A673 (cell line): Measurements from ENCODE around the gene SMIM20.

ENCODE experiments used
- EZH2 ChIP-seq: fragments of 200-600 bp; sonication (generic); IDR thresholded peaks from 2 replicates; pipeline ENCODE4 v1.6.1; 2017; ENCODE audit warnings: borderline replicate concordance, low read depth, mild to moderate bottlenecking, mixed read lengths, antibody characterized with exemption, low read length; ENCODE audit not compliant: poor library complexity, severe bottlenecking
- TF ChIP-seq, protein P1 (sequence below): fragments of 300-800, 200-600 bp; sonication (generic); conservative IDR thresholded peaks from 2 replicates; pipeline ENCODE4 v1.5.1; 2017; ENCODE audit warnings: low read depth, mild to moderate bottlenecking, antibody characterized with exemption, low read length, moderate library complexity, mixed read lengths

DNA sequence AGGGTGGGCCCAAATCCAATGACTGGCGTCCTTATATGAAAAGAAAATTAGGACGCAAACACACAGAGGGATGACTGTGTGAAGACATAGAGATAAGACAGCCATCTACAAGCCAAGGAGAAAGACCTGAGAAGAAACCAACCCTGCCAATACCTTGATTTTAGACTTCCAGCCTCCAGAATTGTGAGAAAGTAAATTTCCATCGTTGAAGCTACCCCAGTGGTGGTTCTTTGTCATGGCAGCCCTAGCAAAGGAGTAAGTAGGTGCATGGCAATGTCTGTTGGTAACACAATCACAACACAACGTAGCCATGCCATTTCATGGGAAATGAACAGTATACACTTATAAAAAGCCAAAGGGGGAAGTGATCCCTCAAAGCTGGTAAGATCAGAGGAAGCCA lies 25.3 kb downstream of the SMIM20 start:
- TF ChIP-seq, protein P1, sequence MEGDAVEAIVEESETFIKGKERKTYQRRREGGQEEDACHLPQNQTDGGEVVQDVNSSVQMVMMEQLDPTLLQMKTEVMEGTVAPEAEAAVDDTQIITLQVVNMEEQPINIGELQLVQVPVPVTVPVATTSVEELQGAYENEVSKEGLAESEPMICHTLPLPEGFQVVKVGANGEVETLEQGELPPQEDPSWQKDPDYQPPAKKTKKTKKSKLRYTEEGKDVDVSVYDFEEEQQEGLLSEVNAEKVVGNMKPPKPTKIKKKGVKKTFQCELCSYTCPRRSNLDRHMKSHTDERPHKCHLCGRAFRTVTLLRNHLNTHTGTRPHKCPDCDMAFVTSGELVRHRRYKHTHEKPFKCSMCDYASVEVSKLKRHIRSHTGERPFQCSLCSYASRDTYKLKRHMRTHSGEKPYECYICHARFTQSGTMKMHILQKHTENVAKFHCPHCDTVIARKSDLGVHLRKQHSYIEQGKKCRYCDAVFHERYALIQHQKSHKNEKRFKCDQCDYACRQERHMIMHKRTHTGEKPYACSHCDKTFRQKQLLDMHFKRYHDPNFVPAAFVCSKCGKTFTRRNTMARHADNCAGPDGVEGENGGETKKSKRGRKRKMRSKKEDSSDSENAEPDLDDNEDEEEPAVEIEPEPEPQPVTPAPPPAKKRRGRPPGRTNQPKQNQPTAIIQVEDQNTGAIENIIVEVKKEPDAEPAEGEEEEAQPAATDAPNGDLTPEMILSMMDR = no peak
- TF ChIP-seq EZH2 = no peak
